Stimulated activated effector memory CD8-positive, alpha-beta T cell treated with anti-CD3 and anti-CD28 coated beads, Interleukin-12 subunit alpha, Interleukin-12 subunit beta, amount 100 ng/mL, for 72 hours (primary cell): Measurements from ENCODE around the gene PTBP3.
"Not testable (repeated sequence)": the region's sequence is repeated elsewhere in the genome, so short reads cannot be mapped to it uniquely, and the experiment has no call there.

ENCODE experiments used
- ATAC-seq: fragments of 150-1000 bp; cut with Tn5 transposase; 2 replicates; pipeline ENCODE4 v1.10.0; 2021
- DNase-seq, 2 donors: peaks; one replicate each; pipeline ENCODE4 v3.0.0; 2021 to 2022; ENCODE audit warnings: low spot score in 2 of 2
- H3K27ac Mint-ChIP-seq: one replicate; pipeline ENCODE4 v1.8.0; 2022; ENCODE audit warnings: mild to moderate bottlenecking, mixed read lengths
- H3K36me3 Mint-ChIP-seq: one replicate; pipeline ENCODE4 v1.8.0; 2022; ENCODE audit warnings: mild to moderate bottlenecking, mixed read lengths
- H3K4me1 Mint-ChIP-seq: one replicate; pipeline ENCODE4 v1.8.0; 2022; ENCODE audit warnings: mixed read lengths
- H3K4me3 Mint-ChIP-seq: one replicate; pipeline ENCODE4 v1.8.0; 2022; ENCODE audit warnings: mild to moderate bottlenecking, mixed read lengths
- H3K9me3 Mint-ChIP-seq: one replicate; pipeline ENCODE4 v1.8.0; 2022; ENCODE audit warnings: mixed read lengths

Gene PTBP3

GRCh38 chr9:112278152-112278551 lies 55.3 kb downstream of the PTBP3 start:
- H3K27ac Mint-ChIP-seq = no peak overlapping the region
- peaks cover 3% of the 10 kb centered on the region for H3K9me3 Mint-ChIP-seq
- DNase-seq (no peak), ATAC-seq (no peak)
- peaks cover 49% of the 10 kb centered on the region for H3K4me1 Mint-ChIP-seq
- H3K4me3 Mint-ChIP-seq = no peak overlapping the region
- H3K36me3 Mint-ChIP-seq = peaks cover 8% of the 10 kb centered on the region

GRCh38 chr9:112274600-112274999 lies 58.8 kb downstream of the PTBP3 start:
- Mint-ChIP-seq H3K4me3 (no peak overlapping the region), H3K4me1 (peaks cover 43% of the 10 kb centered on the region), H3K27ac (no peak overlapping the region), H3K36me3 (peaks cover 16% of the 10 kb centered on the region), H3K9me3 (no peaks in the 10 kb centered on the region)
- DNase-seq (no peak), ATAC-seq (no peak)

GRCh38 chr9:112273876-112274275 lies 59.5 kb downstream of the PTBP3 start:
- ATAC-seq (no peak), DNase-seq (no peak)
- no peak overlapping the region for H3K27ac Mint-ChIP-seq
- peaks cover 43% of the 10 kb centered on the region for H3K4me1 Mint-ChIP-seq
- no peak overlapping the region for H3K4me3 Mint-ChIP-seq
- peaks cover 16% of the 10 kb centered on the region for H3K36me3 Mint-ChIP-seq
- H3K9me3 Mint-ChIP-seq = no peaks in the 10 kb centered on the region

- Mint-ChIP-seq H3K4me3 (no peak overlapping the region), H3K27ac (no peak overlapping the region), H3K36me3 (peaks cover 36% of the 10 kb centered on the region), H3K9me3 (no peaks in the 10 kb centered on the region), H3K4me1 (peaks cover 27% of the 10 kb centered on the region)
- DNase-seq (no peak), ATAC-seq (no peak)
These were observed 61.8 kb downstream of the PTBP3 start for GRCh38 chr9:112271466-112272098.

GRCh38 chr9:112268413-112268812 lies 65.0 kb downstream of the PTBP3 start:
- peaks cover 19% of the 10 kb centered on the region for H3K4me1 Mint-ChIP-seq
- H3K36me3 Mint-ChIP-seq = peaks cover 54% of the 10 kb centered on the region
- DNase-seq = no peak
- no peaks in the 10 kb centered on the region for H3K9me3 Mint-ChIP-seq
- H3K4me3 Mint-ChIP-seq = no peak overlapping the region
- no peak overlapping the region for H3K27ac Mint-ChIP-seq
- ATAC-seq = no peak

GRCh38 chr9:112267086-112267485 lies 66.3 kb downstream of the PTBP3 start:
- ATAC-seq, H3K27ac Mint-ChIP-seq, DNase-seq, H3K9me3 Mint-ChIP-seq, H3K4me3 Mint-ChIP-seq: not testable (repeated sequence)
- Mint-ChIP-seq H3K4me1 (peaks cover 12% of the 10 kb centered on the region), H3K36me3 (peaks cover 63% of the 10 kb centered on the region)

GRCh38 chr9:112265391-112265790 lies 68.0 kb downstream of the PTBP3 start:
- H3K4me1 Mint-ChIP-seq = peaks cover 23% of the 10 kb centered on the region
- no peak overlapping the region for H3K27ac Mint-ChIP-seq
- H3K9me3 Mint-ChIP-seq = no peaks in the 10 kb centered on the region
- peaks cover 61% of the 10 kb centered on the region for H3K36me3 Mint-ChIP-seq
- no peak overlapping the region for H3K4me3 Mint-ChIP-seq
- ATAC-seq (no peak), DNase-seq (no peak)

GRCh38 chr9:112262577-112262976 lies 70.8 kb downstream of the PTBP3 start:
- peaks cover 60% of the 10 kb centered on the region for H3K36me3 Mint-ChIP-seq
- ATAC-seq = no peak
- no peaks in the 10 kb centered on the region for H3K9me3 Mint-ChIP-seq
- peaks cover 30% of the 10 kb centered on the region for H3K4me1 Mint-ChIP-seq
- no peak overlapping the region for H3K4me3 Mint-ChIP-seq
- no peak overlapping the region for H3K27ac Mint-ChIP-seq
- no peak for DNase-seq

GRCh38 chr9:112261133-112261532 lies 72.3 kb downstream of the PTBP3 start:
- Mint-ChIP-seq H3K27ac (no peak overlapping the region), H3K4me3 (no peak overlapping the region), H3K9me3 (no peaks in the 10 kb centered on the region), H3K36me3 (peaks cover 45% of the 10 kb centered on the region), H3K4me1 (peaks cover 30% of the 10 kb centered on the region)
- ATAC-seq (no peak), DNase-seq (no peak)

GRCh38 chr9:112258106-112258505 lies 75.3 kb downstream of the PTBP3 start:
- Mint-ChIP-seq H3K4me1 (peaks cover 27% of the 10 kb centered on the region), H3K4me3 (no peak overlapping the region)

GRCh38 chr9:112252194-112252593 lies 81.2 kb downstream of the PTBP3 start:
- peak; percentile 55 for ATAC-seq
- Mint-ChIP-seq H3K27ac (no peak overlapping the region), H3K36me3 (peaks cover 48% of the 10 kb centered on the region)

More at GRCh38 chr9:112258106-112258505, 75.3 kb downstream of the PTBP3 start:
- H3K27ac Mint-ChIP-seq = no peak overlapping the region
- DNase-seq (no peak), ATAC-seq (no peak)
- peaks cover 34% of the 10 kb centered on the region for H3K36me3 Mint-ChIP-seq
- H3K9me3 Mint-ChIP-seq = no peaks in the 10 kb centered on the region

GRCh38 chr9:112249277-112249676 lies 84.1 kb downstream of the PTBP3 start:
- no peak overlapping the region for H3K4me3 Mint-ChIP-seq
- H3K36me3 Mint-ChIP-seq = peaks cover 58% of the 10 kb centered on the region
- ATAC-seq (peak; percentile 85), DNase-seq (no peak)
- H3K4me1 Mint-ChIP-seq = peaks cover 36% of the 10 kb centered on the region
- H3K27ac Mint-ChIP-seq = peak overlapping the region; percentile 7
- H3K9me3 Mint-ChIP-seq = no peaks in the 10 kb centered on the region

More at GRCh38 chr9:112252194-112252593, 81.2 kb downstream of the PTBP3 start:
- H3K4me3 Mint-ChIP-seq = no peak overlapping the region
- no peak for DNase-seq
- no peaks in the 10 kb centered on the region for H3K9me3 Mint-ChIP-seq
- peaks cover 38% of the 10 kb centered on the region for H3K4me1 Mint-ChIP-seq

- peaks cover 32% of the 10 kb centered on the region for H3K4me1 Mint-ChIP-seq
- no peaks in the 10 kb centered on the region for H3K9me3 Mint-ChIP-seq
- no peak for DNase-seq
- H3K4me3 Mint-ChIP-seq = no peak overlapping the region
- ATAC-seq = no peak
- H3K36me3 Mint-ChIP-seq = peaks cover 61% of the 10 kb centered on the region
- H3K27ac Mint-ChIP-seq = peak overlapping the region; percentile 7
These were observed 84.7 kb downstream of the PTBP3 start for GRCh38 chr9:112248722-112249121.

GRCh38 chr9:112247090-112247489 lies 86.3 kb downstream of the PTBP3 start:
- H3K4me1 Mint-ChIP-seq = peaks cover 22% of the 10 kb centered on the region

GRCh38 chr9:112245126-112245525 lies 88.3 kb downstream of the PTBP3 start:
- Mint-ChIP-seq H3K27ac (no peak overlapping the region), H3K9me3 (no peaks in the 10 kb centered on the region), H3K4me1 (peaks cover 16% of the 10 kb centered on the region), H3K4me3 (no peak overlapping the region), H3K36me3 (peaks cover 44% of the 10 kb centered on the region)
- DNase-seq = no peak
- no peak for ATAC-seq

More at GRCh38 chr9:112247090-112247489, 86.3 kb downstream of the PTBP3 start:
- no peak for DNase-seq
- ATAC-seq = no peak
- Mint-ChIP-seq H3K4me3 (no peak overlapping the region), H3K36me3 (peaks cover 54% of the 10 kb centered on the region), H3K9me3 (no peaks in the 10 kb centered on the region), H3K27ac (no peak overlapping the region)

GRCh38 chr9:112242147-112242804 lies 91.1 kb downstream of the PTBP3 start:
- Mint-ChIP-seq H3K4me1 (peaks cover 15% of the 10 kb centered on the region), H3K4me3 (no peak overlapping the region), H3K9me3 (no peaks in the 10 kb centered on the region), H3K27ac (no peak overlapping the region), H3K36me3 (peaks cover 42% of the 10 kb centered on the region)
- DNase-seq (no peak), ATAC-seq (no peak)
